ENCODE data around the gene CALML6.
"Not testable (repeated sequence)": the region's sequence is repeated elsewhere in the genome, so short reads cannot be mapped to it uniquely, and the experiment has no call there.

Gene CALML6, protein sequence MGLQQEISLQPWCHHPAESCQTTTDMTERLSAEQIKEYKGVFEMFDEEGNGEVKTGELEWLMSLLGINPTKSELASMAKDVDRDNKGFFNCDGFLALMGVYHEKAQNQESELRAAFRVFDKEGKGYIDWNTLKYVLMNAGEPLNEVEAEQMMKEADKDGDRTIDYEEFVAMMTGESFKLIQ

DNA sequence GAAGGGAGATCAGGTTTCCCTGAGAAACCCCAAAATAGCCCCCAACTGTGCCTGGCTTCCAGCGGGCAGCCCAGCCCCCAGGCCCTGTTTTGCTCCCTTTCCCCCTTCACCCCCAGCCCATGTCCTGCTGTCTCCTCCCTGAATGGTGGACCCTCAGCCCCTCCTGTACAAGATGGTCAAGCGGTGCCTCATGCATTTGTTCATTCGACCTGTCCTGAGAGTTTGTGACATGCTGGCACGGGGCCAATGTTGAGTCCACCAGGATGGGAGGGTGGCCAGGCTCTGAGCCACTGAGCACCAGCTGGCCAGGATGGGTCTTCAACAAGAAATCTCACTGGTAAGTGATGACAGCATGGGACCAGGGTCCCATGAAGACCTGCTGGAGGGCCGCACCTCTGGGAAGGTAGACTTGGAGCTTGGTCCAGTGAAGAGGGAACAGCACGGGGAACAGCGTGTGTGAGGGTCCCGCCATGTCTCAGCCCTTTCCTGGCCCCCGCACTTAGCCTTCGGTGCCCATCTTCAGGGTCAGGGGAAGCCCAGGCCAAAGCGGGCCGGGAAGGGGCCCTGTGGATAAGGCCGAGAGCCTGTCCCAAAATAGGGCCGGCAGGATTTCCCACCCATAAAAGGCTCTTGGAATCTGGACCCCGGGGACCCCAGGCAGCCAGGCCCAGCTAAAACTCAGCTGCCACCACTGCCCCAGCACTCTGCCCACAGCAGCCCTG is at the start of gene CALML6:
Gene CALML6, plus strand, starts transcription at position 290 of the 722 bp plus-strand sequence. Its CDS starts 21 bp downstream, at position 311.
- no peak for DNase-seq

- DNase-seq: no peak
Observed at GRCh38 chr1:1867164-1867563, 47.9 kb upstream of the CALML6 start.

DNA sequence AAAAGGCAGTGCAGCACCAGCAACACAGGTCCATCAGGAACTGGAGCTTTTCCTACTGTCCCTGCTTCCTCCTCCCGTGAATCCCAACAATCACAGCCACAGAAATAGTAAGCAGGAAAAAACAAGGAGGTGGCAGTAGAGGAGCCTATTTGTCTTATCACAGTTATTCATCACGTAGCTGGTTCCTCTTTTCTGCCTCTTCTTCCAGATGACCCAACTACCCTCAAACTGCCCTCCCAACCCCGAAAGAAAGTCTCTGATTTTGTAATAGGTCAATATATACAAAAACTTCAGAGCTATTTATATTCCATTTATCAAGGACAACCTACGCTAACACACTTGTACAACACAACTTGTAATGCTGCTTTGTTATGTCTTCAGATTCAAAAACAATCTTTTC is 45.6 kb upstream of the CALML6 start:
- no peak for DNase-seq

- DNase-seq: no peak
Observed at GRCh38 chr1:1872329-1872994, 42.6 kb upstream of the CALML6 start.

GRCh38 chr1:1873186-1873585 is 41.9 kb upstream of the CALML6 start:
- no peak for DNase-seq

DNA sequence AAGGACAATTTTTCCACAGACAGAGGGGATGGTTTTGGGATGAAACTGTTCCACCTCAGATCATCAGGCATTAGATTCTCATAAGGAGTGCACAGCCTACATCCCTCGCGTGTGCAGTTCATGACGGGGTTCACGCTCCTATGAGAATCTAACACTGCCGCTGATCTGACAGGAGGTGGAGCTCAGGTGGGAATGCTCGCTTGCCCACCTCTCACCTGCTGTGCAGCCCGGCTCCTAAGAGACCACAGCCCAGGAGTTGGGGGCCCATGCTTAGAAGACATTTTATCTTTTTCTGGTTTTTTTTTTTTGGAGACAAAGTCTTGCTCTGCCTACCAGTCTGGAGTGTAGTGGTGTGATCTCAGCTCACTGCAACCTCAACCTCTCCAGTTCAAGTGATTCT is 40.2 kb upstream of the CALML6 start:
- no peak for DNase-seq

- DNase-seq: no peak
Observed at GRCh38 chr1:1875932-1876331, 39.1 kb upstream of the CALML6 start.

GRCh38 chr1:1876335-1876930 is 38.6 kb upstream of the CALML6 start:
- no peak for DNase-seq

DNA sequence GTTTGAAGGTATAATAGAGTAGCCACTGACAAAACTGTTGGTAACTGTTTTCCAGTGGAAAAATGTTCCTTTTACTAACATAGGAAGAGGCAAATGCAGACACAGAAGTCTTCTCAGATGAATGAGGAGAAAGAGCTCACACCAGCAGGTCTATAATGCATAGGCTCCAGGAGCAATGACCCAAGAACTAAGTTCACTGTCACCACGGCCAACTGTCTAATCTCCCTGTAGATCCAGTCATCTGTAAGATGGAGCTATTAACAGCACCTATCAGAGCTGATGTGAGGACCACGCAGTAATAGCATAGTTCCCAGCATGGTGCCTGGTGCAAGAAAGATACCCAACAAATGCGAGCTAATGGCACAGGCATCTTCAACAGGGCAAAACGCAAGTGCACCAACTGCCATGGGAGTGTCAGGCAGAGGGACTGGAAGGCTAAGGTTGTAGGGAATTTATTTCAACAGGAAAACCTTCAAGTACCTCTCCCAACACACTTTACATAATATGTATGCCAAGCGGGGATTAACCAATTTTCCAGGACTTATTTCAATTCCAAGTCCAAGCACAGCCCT is 37.1 kb upstream of the CALML6 start:
- no peak for DNase-seq

- DNase-seq: no peak
Observed at GRCh38 chr1:1879942-1880341, 35.1 kb upstream of the CALML6 start.

- no peak for DNase-seq
Observed at GRCh38 chr1:1880617-1881312, 34.3 kb upstream of the CALML6 start.

DNA sequence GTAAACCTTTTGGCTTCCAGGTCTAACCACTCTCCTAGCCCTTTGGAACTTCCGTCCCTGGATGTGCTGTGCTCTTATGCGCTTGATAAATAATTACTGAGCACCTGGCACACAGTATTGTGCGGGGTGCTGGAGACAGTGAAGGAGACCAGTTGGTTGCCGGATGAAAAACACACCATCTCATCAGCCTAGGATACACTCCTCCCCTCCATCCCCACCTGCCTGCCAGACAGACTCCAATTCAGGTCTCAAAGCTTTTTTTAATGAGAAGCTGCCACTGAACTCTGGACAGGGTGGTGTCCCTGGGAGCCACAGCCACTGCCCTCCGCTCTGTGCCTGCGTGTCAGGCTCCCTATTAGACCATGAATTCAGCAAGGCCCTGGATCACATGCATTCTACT is 33.3 kb upstream of the CALML6 start:
- DNase-seq: no peak

GRCh38 chr1:1883092-1883873 is 31.8 kb upstream of the CALML6 start:
- no peak for DNase-seq

GRCh38 chr1:1883890-1884289 is 31.2 kb upstream of the CALML6 start:
- DNase-seq: not testable (repeated sequence)

GRCh38 chr1:1889090-1889750 is 25.8 kb upstream of the CALML6 start:
- no peak for DNase-seq

- no peak for DNase-seq
Observed at GRCh38 chr1:1889847-1890505, 25.1 kb upstream of the CALML6 start.

- peak; percentile 76 for DNase-seq
Observed at GRCh38 chr1:1890506-1891348, 24.3 kb upstream of the CALML6 start, which contains the start of gene GNB1. Gene GNB1, minus strand, starts transcription at chr1:1891087. Its CDS starts 65,634 bp downstream, at chr1:1825453.

DNA sequence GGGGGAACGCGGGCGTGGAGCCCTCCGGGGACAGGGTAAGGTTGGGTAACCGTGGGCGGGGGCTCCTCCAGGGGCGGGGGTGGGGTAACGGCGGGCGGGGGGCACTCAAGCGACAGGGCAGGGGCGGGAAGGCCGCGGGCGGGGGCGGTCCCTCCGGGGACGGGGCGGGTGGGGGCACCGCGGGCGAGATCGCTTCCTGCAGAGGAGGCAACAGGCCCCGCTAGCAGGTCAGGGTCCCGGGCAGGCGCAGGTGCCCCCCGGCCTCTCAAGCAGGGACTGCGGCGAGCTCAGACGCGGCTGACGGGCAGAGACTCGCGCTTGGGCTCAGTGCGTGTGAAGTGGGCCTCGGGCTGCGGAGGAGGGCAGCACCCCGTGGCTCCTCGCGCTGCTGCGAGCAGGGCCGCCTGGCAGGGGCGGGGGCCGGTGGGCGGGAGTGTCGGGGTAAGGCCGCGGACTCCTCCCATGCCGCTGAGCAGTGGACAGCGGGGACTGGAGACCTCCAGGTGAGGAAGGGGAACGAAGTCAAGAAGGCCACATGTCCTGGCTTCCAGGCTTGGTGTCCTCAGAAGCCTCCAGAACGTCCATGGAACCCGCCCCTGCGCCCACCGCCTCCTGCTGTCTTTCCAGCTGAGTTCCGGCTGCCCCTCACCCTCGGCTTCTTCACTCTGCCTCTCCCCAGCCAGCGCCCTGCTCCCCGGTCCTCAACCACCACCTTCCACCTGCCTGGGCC is 23.5 kb upstream of the CALML6 start:
- DNase-seq: peak; percentile 44

All from NCI-H526 treated with DMSO at 0.1 percent for 48 hours (cell line).